Measurements from ENCODE around the gene ABCC1.

Gene ABCC1

DNA sequence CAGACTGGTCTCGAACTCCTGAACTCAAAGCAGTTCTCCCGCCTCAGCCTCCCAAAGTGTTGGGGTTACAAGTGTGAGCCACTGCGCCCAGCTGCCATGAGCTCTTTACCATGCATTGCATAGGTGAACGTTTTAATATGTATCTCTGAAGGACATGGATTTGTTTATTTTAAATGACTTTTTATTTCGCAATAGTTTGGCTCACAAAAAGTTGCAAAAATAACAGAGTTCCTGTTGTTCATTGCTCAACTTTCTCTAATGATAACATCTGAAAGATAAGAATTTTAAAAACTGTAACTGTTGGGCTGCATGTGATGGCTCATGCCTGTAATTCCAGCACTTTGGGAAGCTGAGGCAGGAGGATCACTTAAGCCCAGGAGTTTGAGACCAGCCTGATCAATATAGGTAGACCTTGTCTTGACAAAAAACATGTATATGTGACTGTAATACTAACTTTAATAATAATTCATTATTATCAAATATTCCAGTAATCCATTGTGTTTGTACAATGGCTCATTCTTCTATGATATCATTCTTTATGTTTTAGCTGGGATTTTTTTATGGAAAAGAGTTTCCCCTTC lies 80.1 kb downstream of the ABCC1 start:
- DNase-seq (ENCODE audit: low read depth): peak; percentile 59
- TF ChIP-seq, protein P1, sequence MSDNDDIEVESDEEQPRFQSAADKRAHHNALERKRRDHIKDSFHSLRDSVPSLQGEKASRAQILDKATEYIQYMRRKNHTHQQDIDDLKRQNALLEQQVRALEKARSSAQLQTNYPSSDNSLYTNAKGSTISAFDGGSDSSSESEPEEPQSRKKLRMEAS (IDR thresholded peaks at IDR 0.05; ENCODE audit: low read depth, low read length): no peak
- TF ChIP-seq POLR2A (IDR thresholded peaks at IDR 0.05; ENCODE audit: extremely low read depth, insufficient read length): no peak
- TF ChIP-seq MYC (IDR thresholded peaks at IDR 0.05; ENCODE audit: low read depth, low read length): no peak
- TF ChIP-seq, protein P2, sequence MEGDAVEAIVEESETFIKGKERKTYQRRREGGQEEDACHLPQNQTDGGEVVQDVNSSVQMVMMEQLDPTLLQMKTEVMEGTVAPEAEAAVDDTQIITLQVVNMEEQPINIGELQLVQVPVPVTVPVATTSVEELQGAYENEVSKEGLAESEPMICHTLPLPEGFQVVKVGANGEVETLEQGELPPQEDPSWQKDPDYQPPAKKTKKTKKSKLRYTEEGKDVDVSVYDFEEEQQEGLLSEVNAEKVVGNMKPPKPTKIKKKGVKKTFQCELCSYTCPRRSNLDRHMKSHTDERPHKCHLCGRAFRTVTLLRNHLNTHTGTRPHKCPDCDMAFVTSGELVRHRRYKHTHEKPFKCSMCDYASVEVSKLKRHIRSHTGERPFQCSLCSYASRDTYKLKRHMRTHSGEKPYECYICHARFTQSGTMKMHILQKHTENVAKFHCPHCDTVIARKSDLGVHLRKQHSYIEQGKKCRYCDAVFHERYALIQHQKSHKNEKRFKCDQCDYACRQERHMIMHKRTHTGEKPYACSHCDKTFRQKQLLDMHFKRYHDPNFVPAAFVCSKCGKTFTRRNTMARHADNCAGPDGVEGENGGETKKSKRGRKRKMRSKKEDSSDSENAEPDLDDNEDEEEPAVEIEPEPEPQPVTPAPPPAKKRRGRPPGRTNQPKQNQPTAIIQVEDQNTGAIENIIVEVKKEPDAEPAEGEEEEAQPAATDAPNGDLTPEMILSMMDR (IDR thresholded peaks at IDR 0.05; ENCODE audit: low read depth, low read length): no peak

DNA sequence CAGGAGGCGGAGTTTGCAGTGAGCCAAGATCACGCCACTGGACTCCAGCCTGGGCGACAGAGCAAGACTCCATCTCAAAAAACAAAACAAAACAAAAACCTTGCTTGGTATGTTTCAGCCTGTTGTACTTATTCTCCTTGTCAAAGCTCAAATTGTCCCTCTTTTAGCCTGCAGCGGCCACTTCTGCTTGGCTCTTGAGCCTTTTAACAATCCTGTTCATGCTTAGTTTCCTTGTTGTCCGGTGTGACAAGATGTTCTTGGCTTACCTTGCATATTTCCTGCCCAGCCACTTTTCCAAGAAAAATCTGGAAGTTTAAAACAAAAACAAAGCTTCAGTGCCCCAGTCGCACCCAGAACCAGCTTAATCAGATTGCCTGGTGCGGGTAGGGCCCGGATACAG lies 81.0 kb downstream of the ABCC1 start:
- no peak for DNase-seq (ENCODE audit: low read depth)
- TF ChIP-seq MYC (IDR thresholded peaks at IDR 0.05; ENCODE audit: low read depth, low read length): no peak
- TF ChIP-seq POLR2A (IDR thresholded peaks at IDR 0.05; ENCODE audit: extremely low read depth, insufficient read length): no peak
- TF ChIP-seq, protein P2 (IDR thresholded peaks at IDR 0.05; ENCODE audit: low read depth, low read length): no peak
- TF ChIP-seq, protein P1 (IDR thresholded peaks at IDR 0.05; ENCODE audit: low read depth, low read length): no peak
- no peak overlapping the region for H3K4me3 ChIP-seq (ENCODE audit: low read depth, low read length)

More for the DNA sequence above, 80.1 kb downstream of the ABCC1 start:
- H3K4me3 ChIP-seq (ENCODE audit: low read depth, low read length): no peak overlapping the region

DNA sequence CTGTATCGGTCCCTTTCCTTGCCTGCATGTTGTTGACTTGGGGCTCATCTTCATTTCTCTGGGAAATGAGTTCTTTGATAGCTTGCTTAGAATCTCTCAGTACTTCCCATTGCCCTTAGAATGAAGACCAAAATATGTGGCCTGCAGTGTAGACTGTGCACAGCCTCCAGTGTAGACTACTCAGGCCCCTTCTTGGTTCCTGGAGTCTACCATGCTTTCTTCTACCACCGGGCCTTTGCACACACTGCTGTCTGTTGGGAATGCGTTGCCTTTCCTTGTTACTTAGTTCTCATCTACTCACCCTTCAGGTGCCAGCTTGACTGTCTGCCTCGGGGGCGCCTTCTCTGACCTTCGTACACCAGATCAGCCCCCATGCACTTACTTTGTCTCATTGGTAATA lies 82.0 kb downstream of the ABCC1 start:
- no peak for DNase-seq (ENCODE audit: low read depth)
- no peak for TF ChIP-seq MYC (IDR thresholded peaks at IDR 0.05; ENCODE audit: low read depth, low read length)
- TF ChIP-seq, protein P1 (IDR thresholded peaks at IDR 0.05; ENCODE audit: low read depth, low read length): no peak
- no peak for TF ChIP-seq POLR2A (IDR thresholded peaks at IDR 0.05; ENCODE audit: extremely low read depth, insufficient read length)
- TF ChIP-seq, protein P2 (IDR thresholded peaks at IDR 0.05; ENCODE audit: low read depth, low read length): no peak
- H3K4me3 ChIP-seq (ENCODE audit: low read depth, low read length): no peak overlapping the region

DNA sequence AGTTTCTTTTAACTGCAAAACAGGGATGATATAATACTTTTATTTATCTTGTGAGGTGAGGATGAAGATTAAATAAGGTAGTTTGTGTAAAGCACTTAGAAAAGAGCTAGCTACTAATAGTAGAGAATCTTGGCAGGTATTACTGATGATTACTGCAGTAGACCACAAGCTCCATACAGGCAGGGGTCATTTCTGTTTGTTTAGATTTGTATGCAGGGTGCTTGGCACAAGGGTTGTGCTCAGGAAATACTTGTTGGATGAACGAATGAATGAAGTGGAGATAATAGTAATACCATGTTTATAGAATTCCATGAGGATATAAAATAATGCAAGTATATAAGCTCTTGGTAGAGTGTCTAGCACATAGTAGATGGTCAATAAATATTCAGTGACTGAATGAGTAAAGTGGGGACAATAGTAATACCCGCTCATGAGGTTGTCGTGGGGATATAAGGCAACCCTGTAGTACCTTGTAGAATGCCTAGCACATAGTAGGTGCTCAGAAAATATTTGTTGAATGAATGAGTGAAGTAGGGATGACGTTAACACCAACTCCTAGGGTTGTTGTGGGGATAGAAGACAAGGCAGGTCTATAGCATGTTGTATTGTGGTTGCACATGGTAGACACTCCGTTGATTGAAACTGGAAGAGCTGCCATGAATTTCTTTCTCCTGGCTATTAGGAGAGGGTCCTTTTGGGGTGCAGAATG lies 83.0 kb downstream of the ABCC1 start:
- no peak for DNase-seq (ENCODE audit: low read depth)
- no peak for TF ChIP-seq MYC (IDR thresholded peaks at IDR 0.05; ENCODE audit: low read depth, low read length)
- TF ChIP-seq, protein P1 (IDR thresholded peaks at IDR 0.05; ENCODE audit: low read depth, low read length): no peak
- TF ChIP-seq, protein P2 (IDR thresholded peaks at IDR 0.05; ENCODE audit: low read depth, low read length): no peak
- TF ChIP-seq POLR2A (IDR thresholded peaks at IDR 0.05; ENCODE audit: extremely low read depth, insufficient read length): no peak
- H3K4me3 ChIP-seq (ENCODE audit: low read depth, low read length): no peak overlapping the region

DNA sequence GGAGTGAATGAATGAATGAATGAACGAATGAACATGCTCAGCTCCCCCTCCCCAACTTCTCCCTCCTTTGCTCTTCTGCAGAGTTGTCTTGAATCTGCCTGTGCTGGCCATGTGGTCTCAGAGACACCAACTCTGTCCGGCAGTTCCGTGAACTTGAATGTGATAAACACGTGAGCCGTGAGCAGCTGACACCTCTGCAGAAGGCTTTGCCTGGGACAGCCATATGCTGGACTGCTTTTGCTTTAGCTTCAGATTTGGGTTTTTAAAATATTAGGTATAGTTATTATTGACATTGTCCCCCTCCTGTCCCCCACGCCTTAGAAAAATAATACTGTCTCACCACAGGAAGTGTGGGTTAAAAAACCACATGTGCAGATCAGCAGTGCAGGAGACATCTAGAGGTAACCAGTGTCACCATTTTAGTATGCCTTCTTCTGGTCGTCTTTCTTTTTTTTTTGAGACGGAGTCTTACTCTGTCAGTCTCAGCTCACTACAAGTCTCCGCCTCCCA lies 83.8 kb downstream of the ABCC1 start:
- peak; percentile 68 for DNase-seq (ENCODE audit: low read depth)
- H3K4me3 ChIP-seq (ENCODE audit: low read depth, low read length): no peak overlapping the region
- no peak for TF ChIP-seq POLR2A (IDR thresholded peaks at IDR 0.05; ENCODE audit: extremely low read depth, insufficient read length)
- TF ChIP-seq, protein P2 (IDR thresholded peaks at IDR 0.05; ENCODE audit: low read depth, low read length): no peak
- peak; percentile 65; the same call in 1 of the 2 replicates for TF ChIP-seq MYC (IDR thresholded peaks at IDR 0.05; ENCODE audit: low read depth, low read length)
- TF ChIP-seq, protein P1 (IDR thresholded peaks at IDR 0.05; ENCODE audit: low read depth, low read length): peak; percentile 87
